Sigmoid colon (tissue), 7 donors: ENCODE results near the gene LPAR4. TPM values are rescaled to one million over a fixed set of nuclear protein-coding genes. Genes with fewer than 3 reads are reported as not detected.
"Not testable (repeated sequence)": the region's sequence is repeated elsewhere in the genome, so short reads cannot be mapped to it uniquely, and the experiment has no call there.

ENCODE experiments used
- DNase-seq: peaks from one replicate; pipeline ENCODE4 v3.0.0-alpha.2; 2019
- H3K27ac ChIP-seq, 4 donors: fragments of 200-600 bp; sonication (generic); one replicate each; pipeline ENCODE4 v1.5.1; 2016 to 2019; ENCODE audit warnings: mild to moderate bottlenecking in 1 of 4
- H3K27me3 ChIP-seq, 3 donors: fragments of 200-600 bp; sonication (generic); one replicate each; pipeline ENCODE4 v1.5.1; 2019; ENCODE audit warnings: mild to moderate bottlenecking in 1 of 3
- H3K36me3 ChIP-seq, 4 donors: fragments of 200-600 bp; sonication (generic); one replicate each; pipeline ENCODE4 v1.5.1; 2016 to 2019
- H3K4me1 ChIP-seq, 4 donors: fragments of 200-600 bp; sonication (generic); one replicate each; pipeline ENCODE4 v1.5.1; 2017 to 2019
- H3K4me3 ChIP-seq, 4 donors: fragments of 200-600 bp; sonication (generic); one replicate each; pipeline ENCODE4 v1.5.1; 2017 to 2019; ENCODE audit warnings: mild to moderate bottlenecking in 2 of 4, moderate library complexity in 1 of 4
- H3K9me3 ChIP-seq, 4 donors: fragments of 200-600 bp in 3 of 4; sonication (generic) in 3 of 4; one replicate each; pipeline versions ENCODE4 v1.5.1 to v1.6.1; 2013 to 2019
- CTCF ChIP-seq, 4 experiments: fragments of 450-650 bp in 3 of 4; fragments of 200-600 bp in 1 of 4; IDR thresholded peaks; one replicate each; pipeline ENCODE4 v1.5.1; 2016 to 2019; ENCODE audit warnings: antibody characterized with exemption in 4 of 4, mild to moderate bottlenecking in 3 of 4, moderate library complexity in 2 of 4
- EP300 ChIP-seq, 4 donors: sonication (generic); formaldehyde crosslinking; IDR thresholded peaks; one replicate each; pipeline ENCODE4 v1.6.1; 2017; ENCODE audit warnings: antibody characterized with exemption in 4 of 4
- POLR2A ChIP-seq, 2 donors: fragments of 450-650 bp; IDR thresholded peaks; one replicate each; pipeline ENCODE4 v1.6.1; 2016; ENCODE audit warnings: antibody characterized with exemption in 2 of 2, mild to moderate bottlenecking in 2 of 2, moderate library complexity in 2 of 2
- POLR2AphosphoS5 ChIP-seq, 4 donors: sonication (generic); formaldehyde crosslinking; IDR thresholded peaks; one replicate each; pipeline ENCODE4 v1.6.1; 2017; ENCODE audit warnings: antibody characterized with exemption in 4 of 4
- WGBS, 2 donors: extraction: QIAGEN DNeasy Blood & Tissue Kit; methylation state at CpG; one replicate each; pipeline ENCODE4 v1.1.7; 2013; 5-methylcytosine and 5-hydroxymethylcytosine counted together
- intact Hi-C: fragments of 100-400 bp; cut with DNase I; formaldehyde crosslinking; loops from one replicate; pipeline ENCODE4 v1.15.1; 2023
- polyA plus RNA-seq, 3 donors: library from polyadenylated mRNA; stranded (reverse); fragments of 200-250 nt; gene quantifications; one replicate each; pipeline ENCODE4 v1.2.3, GENCODE V29; 2013
- total RNA-seq, 4 donors: library from RNA; depleted of rRNA; stranded (reverse); fragments of >200 nt; gene quantifications; one replicate each; pipeline ENCODE4 v1.1.0, GENCODE V29; 2016
- donor health status: healthy with polysubstance abuse.
- donor health status: Bipolar disorder and iron deficiency.
- donor health status: healthy.

LPAR4 gene
- total and polyA plus RNA-seq, 7 donors = 0.07 to 1.2 (median 0.75) TPM; not detected in 3

- DNase-seq = no peak
- Histone ChIP-seq H3K27ac (no peak overlapping the region), H3K9me3 (no peaks in the 10 kb centered on the region), H3K4me3 (no peak overlapping the region), H3K27me3 (no peaks in the 10 kb centered on the region), H3K4me1 (no peaks in the 10 kb centered on the region), H3K36me3 (no peaks in the 10 kb centered on the region)
- no peak for TF ChIP-seq CTCF (IDR thresholded peaks at IDR 0.05)
- no peak for TF ChIP-seq POLR2AphosphoS5 (IDR thresholded peaks at IDR 0.05)
- TF ChIP-seq POLR2A (IDR thresholded peaks at IDR 0.05) = no peak
- TF ChIP-seq EP300 (IDR thresholded peaks at IDR 0.05) = no peak
- WGBS, 2 donors = 83 to 93% methylated on average over 1 of the region's 1 CpG
- intact Hi-C loops = no loop called here
Observed at GRCh38 chrX:78796916-78797315, 49.4 kb downstream of the LPAR4 start.

GRCh38 chrX:78800114-78800513, 52.6 kb downstream of the LPAR4 start:
- TF ChIP-seq POLR2AphosphoS5 (IDR thresholded peaks at IDR 0.05) (no peak), EP300 (IDR thresholded peaks at IDR 0.05) (no peak), POLR2A (IDR thresholded peaks at IDR 0.05) (no peak), CTCF (IDR thresholded peaks at IDR 0.05) (no peak)
- no peaks in the 10 kb centered on the region for H3K36me3 ChIP-seq
- no peak for DNase-seq
- 52 to 58% methylated on average over 2 of the region's 2 CpGs for WGBS, 2 donors
- no peaks in the 10 kb centered on the region for H3K9me3 ChIP-seq
- H3K27ac ChIP-seq = no peak overlapping the region
- no peak overlapping the region for H3K4me3 ChIP-seq
- intact Hi-C loops = no loop called here
- H3K4me1 ChIP-seq = no peaks in the 10 kb centered on the region
- no peaks in the 10 kb centered on the region for H3K27me3 ChIP-seq

GRCh38 chrX:78800694-78801093, 53.2 kb downstream of the LPAR4 start:
- Histone ChIP-seq H3K36me3 (no peaks in the 10 kb centered on the region), H3K27me3 (no peaks in the 10 kb centered on the region), H3K4me3 (no peak overlapping the region), H3K4me1 (no peaks in the 10 kb centered on the region), H3K9me3 (no peaks in the 10 kb centered on the region), H3K27ac (no peak overlapping the region)
- TF ChIP-seq POLR2A (IDR thresholded peaks at IDR 0.05) (no peak), EP300 (IDR thresholded peaks at IDR 0.05) (no peak), CTCF (IDR thresholded peaks at IDR 0.05) (no peak), POLR2AphosphoS5 (IDR thresholded peaks at IDR 0.05) (no peak)
- intact Hi-C loops = no loop called here
- no peak for DNase-seq

GRCh38 chrX:78801522-78801921, 54.0 kb downstream of the LPAR4 start:
- Histone ChIP-seq H3K4me3 (no peak overlapping the region), H3K36me3 (no peaks in the 10 kb centered on the region), H3K27me3 (no peaks in the 10 kb centered on the region), H3K27ac (no peak overlapping the region), H3K9me3 (no peaks in the 10 kb centered on the region), H3K4me1 (no peaks in the 10 kb centered on the region)
- TF ChIP-seq POLR2AphosphoS5 (IDR thresholded peaks at IDR 0.05) (no peak), EP300 (IDR thresholded peaks at IDR 0.05) (no peak), POLR2A (IDR thresholded peaks at IDR 0.05) (no peak), CTCF (IDR thresholded peaks at IDR 0.05) (no peak)
- no peak for DNase-seq
- 61 to 82% methylated on average over 2 of the region's 2 CpGs for whole genome bisulfite sequencing, 2 donors
- intact Hi-C loops = no loop called here

- H3K36me3 ChIP-seq, DNase-seq, H3K4me1 ChIP-seq, H3K27me3 ChIP-seq, intact Hi-C loops, H3K4me3 ChIP-seq, H3K9me3 ChIP-seq, H3K27ac ChIP-seq: not testable (repeated sequence)
- WGBS, 2 donors = 70 to 80% methylated on average over 3 of the region's 3 CpGs
Observed at GRCh38 chrX:78802526-78802925, 55.0 kb downstream of the LPAR4 start.

Other genes starting within 250 kb of the LPAR4 start
- gene RTL3, start 88.4 kb upstream of the LPAR4 start, total RNA-seq = 1 to 10 TPM in 3 of 4 donors, under 1 TPM in 1; 0.95 to 2.8 (median 1.4) TPM
- gene RTL3, start 88.4 kb upstream of the LPAR4 start, polyA plus RNA-seq = under 1 TPM in 2 of 3 donors, not detected in 1; under 0.01 to 0.09 TPM
- gene P2RY10, start 197.7 kb downstream of the LPAR4 start, total RNA-seq = under 1 TPM in 1 of 4 donors, not detected in 3; 0.33 TPM
- 10 to 100 TPM in 1 of 3 donors, 1 to 10 TPM in 1, not detected in 1; 4.2 to 10.3 TPM for gene P2RY10, start 197.7 kb downstream of the LPAR4 start, polyA plus RNA-seq